H4 (cell line): ENCODE data around the gene KCNH1. TPM values are rescaled to one million over a fixed set of nuclear protein-coding genes. Genes with fewer than 3 reads are reported as not detected.

Experiments used
- DNase-seq: peaks from one replicate; pipeline ENCODE4 v3.0.0-alpha.2; 2015; ENCODE audit warnings: low spot score
- total RNA-seq: library from RNA; depleted of rRNA; stranded (reverse); fragments of >200 nt; shearing (Covaris generic); gene quantifications from 2 replicates; pipeline ENCODE4 v1.2.3, GENCODE V29; 2014

Gene KCNH1
- total RNA-seq, 1 experiment from 2014 or later = 0.97 TPM

- no peak for DNase-seq
Measured at GRCh38 chr1:210922666-210923065, 211.3 kb downstream of the KCNH1 start.

GRCh38 chr1:210920716-210921694 lies 212.9 kb downstream of the KCNH1 start:
- no peak for DNase-seq

GRCh38 chr1:210920258-210920657 lies 213.7 kb downstream of the KCNH1 start:
- DNase-seq = no peak

- DNase-seq = no peak
Measured at GRCh38 chr1:210918893-210919292, 215.1 kb downstream of the KCNH1 start.

DNA sequence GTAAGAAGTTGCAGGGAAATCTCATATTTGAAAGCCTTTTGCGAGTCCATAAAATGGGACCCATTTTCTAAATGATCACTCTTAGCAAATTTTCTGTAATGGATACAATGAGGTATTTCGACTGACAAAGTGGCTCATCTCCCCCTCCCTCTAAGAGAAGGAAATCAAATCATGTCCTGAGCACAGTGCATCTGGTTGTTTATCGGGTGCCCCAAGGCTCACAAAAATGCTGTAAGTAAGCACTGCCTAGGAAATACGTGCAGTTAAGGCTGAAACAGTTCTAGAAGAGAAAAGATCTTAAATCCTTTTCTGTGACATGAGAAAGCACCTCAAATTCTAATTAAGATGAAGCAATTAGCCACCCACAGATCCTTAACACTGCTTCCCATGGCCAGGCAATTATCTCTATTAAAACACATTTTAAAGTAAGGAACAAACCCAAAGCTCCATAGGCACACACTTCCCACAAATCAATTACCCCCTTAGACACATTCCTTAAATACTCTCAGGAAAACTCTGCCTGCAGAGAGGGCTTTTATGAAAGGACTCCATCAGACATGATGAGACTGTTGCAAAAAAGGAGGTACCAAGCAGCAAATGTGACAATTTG lies 216.3 kb downstream of the KCNH1 start:
- no peak for DNase-seq

- no peak for DNase-seq
Measured at GRCh38 chr1:210916548-210916947, 217.4 kb downstream of the KCNH1 start.

- DNase-seq = no peak
Measured at GRCh38 chr1:210915890-210916507, 217.9 kb downstream of the KCNH1 start.

DNA sequence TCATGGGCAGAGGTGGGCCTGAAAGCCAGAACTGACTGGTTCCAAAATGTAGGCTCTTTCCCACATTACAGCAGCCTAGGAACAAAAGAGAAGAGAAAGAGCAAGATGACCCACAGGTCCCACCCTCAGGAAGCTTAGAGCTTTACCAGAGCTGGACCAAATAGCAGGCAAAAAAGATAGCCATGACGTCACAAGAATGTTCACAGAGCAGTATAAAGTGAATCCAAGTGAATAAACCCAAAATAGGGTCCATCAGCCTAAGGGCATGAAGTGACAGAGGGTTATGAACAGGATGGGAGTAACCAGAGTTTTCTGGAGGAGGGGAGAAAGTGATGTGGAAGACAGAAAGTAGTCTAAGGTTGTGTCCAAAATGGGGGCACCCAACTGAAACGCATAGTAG lies 221.2 kb downstream of the KCNH1 start:
- DNase-seq = no peak

- DNase-seq = no peak
Measured at GRCh38 chr1:210910020-210910575, 223.8 kb downstream of the KCNH1 start.

GRCh38 chr1:210908791-210909190 lies 225.2 kb downstream of the KCNH1 start:
- DNase-seq = no peak

DNA sequence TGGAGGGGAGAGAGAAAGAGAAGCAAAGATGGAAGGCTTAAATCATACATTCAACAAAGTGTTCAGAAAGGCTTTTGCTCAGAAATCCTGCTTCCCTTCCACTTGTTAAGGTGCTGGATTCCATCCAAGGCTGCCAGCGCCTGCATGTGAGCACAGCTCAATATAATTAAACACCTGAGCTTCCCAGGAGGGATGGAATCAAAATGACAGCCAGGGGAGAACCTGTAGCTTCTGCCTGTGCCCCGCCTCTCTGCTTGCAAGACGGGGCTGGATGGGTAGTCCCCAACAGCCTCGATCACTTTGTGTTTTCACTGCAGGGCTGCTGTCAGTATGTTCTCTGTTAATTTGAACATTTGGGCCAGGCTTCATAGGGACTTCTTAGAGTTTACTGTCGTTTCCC lies 225.7 kb downstream of the KCNH1 start:
- no peak for DNase-seq

- DNase-seq = no peak
Measured at GRCh38 chr1:210907251-210907805, 226.6 kb downstream of the KCNH1 start.

GRCh38 chr1:210905944-210906453 lies 227.9 kb downstream of the KCNH1 start:
- no peak for DNase-seq

DNA sequence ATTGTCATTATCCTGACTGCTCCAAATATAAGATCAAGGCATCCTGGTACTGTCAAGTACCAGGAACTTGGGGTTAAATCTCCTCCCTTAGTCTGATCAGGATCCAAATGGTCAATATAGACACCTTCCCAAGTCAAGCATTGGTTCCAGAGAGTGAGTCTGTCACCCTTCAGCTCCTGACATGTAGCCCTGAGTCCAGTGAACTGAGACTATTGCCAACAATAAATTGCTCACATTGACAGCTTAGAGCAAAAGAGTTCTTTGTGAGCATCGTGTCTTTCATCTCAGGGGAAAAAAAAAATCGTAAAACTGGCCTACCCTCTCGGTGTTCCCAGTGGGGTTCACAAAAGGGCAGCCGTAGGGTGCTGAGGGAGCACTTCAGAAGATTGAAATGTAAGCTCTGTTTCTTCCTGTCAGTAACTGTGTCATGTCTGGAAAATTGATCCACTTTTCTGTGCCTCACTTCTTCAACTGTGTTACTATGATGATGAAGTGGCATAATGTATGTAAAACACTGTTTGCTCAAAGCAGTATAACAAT lies 228.5 kb downstream of the KCNH1 start:
- DNase-seq = no peak

- DNase-seq = no peak
Measured at GRCh38 chr1:210901981-210902770, 231.8 kb downstream of the KCNH1 start.

GRCh38 chr1:210900820-210901219 lies 233.1 kb downstream of the KCNH1 start:
- DNase-seq = no peak

- DNase-seq = no peak
Measured at GRCh38 chr1:210900079-210900478, 233.9 kb downstream of the KCNH1 start.

- DNase-seq = no peak
Measured at GRCh38 chr1:210899676-210900075, 234.3 kb downstream of the KCNH1 start.

DNA sequence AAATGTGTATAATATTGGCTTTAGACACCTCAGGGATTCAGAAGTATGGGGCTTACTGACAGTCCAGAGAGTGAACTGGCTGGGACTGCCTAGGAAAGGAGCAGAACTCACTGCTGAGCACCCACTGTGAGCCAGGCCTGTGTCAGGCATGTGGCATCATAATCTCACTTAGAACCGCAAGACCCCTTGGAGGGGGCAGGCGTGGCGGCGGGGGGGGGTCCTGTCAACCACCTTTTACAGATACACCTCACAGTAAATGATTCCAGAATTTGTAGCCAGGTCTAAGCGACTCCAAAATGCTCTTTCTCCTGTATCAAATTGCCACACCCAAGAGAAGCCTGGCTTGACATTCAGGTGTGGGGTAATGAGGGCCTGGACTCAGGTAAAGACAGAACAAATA lies 235.5 kb downstream of the KCNH1 start:
- no peak for DNase-seq

DNA sequence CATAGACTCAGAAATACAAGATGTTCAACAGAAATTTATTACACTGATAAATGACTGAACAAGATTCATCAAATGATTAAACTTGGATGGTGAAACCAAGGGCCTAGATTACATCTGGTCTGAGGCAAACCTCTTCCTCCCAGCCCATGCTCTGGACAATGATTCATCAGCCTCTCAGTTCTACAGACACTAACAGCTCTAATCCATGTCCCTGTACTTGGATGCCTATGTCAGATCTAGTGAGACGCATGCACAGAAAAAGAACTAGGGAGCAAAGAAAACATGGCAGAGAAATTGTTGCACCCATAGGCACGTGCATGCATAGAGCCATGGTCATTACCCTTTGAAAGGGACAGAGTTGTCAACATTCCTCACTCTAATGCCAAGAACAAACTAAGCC lies 250.1 kb downstream of the KCNH1 start:
- peak; percentile 16 for DNase-seq
